Lung (tissue), 12 donors: ENCODE results near the gene XRN1. TPM values are rescaled to one million over a fixed set of nuclear protein-coding genes. Genes with fewer than 3 reads are reported as not detected.

Source experiments
- ATAC-seq: fragments of 200-7000 bp; cut with Tn5 transposase; one replicate; pipeline ENCODE4 v1.9.1; 2020; ENCODE audit warnings: moderate number of reproducible peaks; ENCODE audit not compliant: insufficient read depth, low FRiP score
- DNase-seq, 3 donors: peaks; one replicate each; pipeline ENCODE4 v3.0.0-alpha.2; 2013 to 2017
- H3K27ac ChIP-seq, 2 donors: one replicate each; pipeline ENCODE4 v1.5.1; 2013; ENCODE audit warnings: mild to moderate bottlenecking in 2 of 2, moderate library complexity in 2 of 2, control low read depth in 1 of 2, inconsistent platforms in 1 of 2, low read depth in 1 of 2, low read length in 1 of 2
- H3K27me3 ChIP-seq, 3 donors: one replicate each; pipeline ENCODE4 v1.5.1; 2013; ENCODE audit warnings: low read length in 2 of 3; ENCODE audit not compliant: control insufficient read depth in 3 of 3, insufficient read depth in 3 of 3
- H3K36me3 ChIP-seq, 4 donors: one replicate each; pipeline ENCODE4 v1.5.1; 2013; ENCODE audit warnings: low read length in 4 of 4, mild to moderate bottlenecking in 1 of 4, moderate library complexity in 1 of 4; ENCODE audit not compliant: control insufficient read depth in 4 of 4, insufficient read depth in 4 of 4
- H3K4me1 ChIP-seq, 5 donors: one replicate each; pipeline ENCODE4 v1.5.1; 2013; ENCODE audit warnings: low read length in 5 of 5, mild to moderate bottlenecking in 2 of 5, moderate library complexity in 1 of 5; ENCODE audit not compliant: control insufficient read depth in 5 of 5, insufficient read depth in 5 of 5
- H3K4me3 ChIP-seq: one replicate; pipeline ENCODE4 v1.5.1; 2013; ENCODE audit warnings: mild to moderate bottlenecking, control low read depth, moderate library complexity
- H3K9ac ChIP-seq, 2 donors: one replicate each; pipeline ENCODE4 v1.5.1; 2013; ENCODE audit warnings: low read length in 2 of 2, control low read depth in 1 of 2; ENCODE audit not compliant: insufficient read depth in 1 of 2
- H3K9me3 ChIP-seq, 4 donors: one replicate each; pipeline ENCODE4 v1.5.1; 2013; ENCODE audit warnings: low read length in 3 of 4, mild to moderate bottlenecking in 1 of 4, moderate library complexity in 1 of 4; ENCODE audit not compliant: control insufficient read depth in 4 of 4, insufficient read depth in 3 of 4
- CTCF ChIP-seq: IDR thresholded peaks from 2 replicates; pipeline ENCODE4 v1.5.1; 2012; ENCODE audit warnings: mild to moderate bottlenecking; ENCODE audit errors: control extremely low read depth, extremely low read depth
- WGBS, 2 donors: extraction: QIAGEN DNeasy Blood & Tissue Kit; methylation state at CpG; one replicate each; pipeline ENCODE4 v1.1.7; 2013; 5-methylcytosine and 5-hydroxymethylcytosine counted together
- polyA plus RNA-seq, 2 donors: library from polyadenylated mRNA; stranded (reverse); fragments of 200-250 nt; gene quantifications; one replicate each; pipeline ENCODE4 v1.2.1, GENCODE V29; 2013
- total RNA-seq, 2 donors: library from RNA; depleted of rRNA in 1 of 2; stranded (reverse); fragments of >200 nt in 1 of 2; gene quantifications; one replicate each; pipeline ENCODE4 v1.2.1, GENCODE V29; 2014 to 2021
- donor health status: control.
- donor health status: control.
- donor health status: Bipolar disorder and iron deficiency.
- donor health status: healthy.
- donor health status: DM: yes; HTN: yes; CAD: no.

The XRN1 gene
- total and polyA plus RNA-seq, 4 donors, result 4.9 to 147 (median 18.5) TPM

DNA sequence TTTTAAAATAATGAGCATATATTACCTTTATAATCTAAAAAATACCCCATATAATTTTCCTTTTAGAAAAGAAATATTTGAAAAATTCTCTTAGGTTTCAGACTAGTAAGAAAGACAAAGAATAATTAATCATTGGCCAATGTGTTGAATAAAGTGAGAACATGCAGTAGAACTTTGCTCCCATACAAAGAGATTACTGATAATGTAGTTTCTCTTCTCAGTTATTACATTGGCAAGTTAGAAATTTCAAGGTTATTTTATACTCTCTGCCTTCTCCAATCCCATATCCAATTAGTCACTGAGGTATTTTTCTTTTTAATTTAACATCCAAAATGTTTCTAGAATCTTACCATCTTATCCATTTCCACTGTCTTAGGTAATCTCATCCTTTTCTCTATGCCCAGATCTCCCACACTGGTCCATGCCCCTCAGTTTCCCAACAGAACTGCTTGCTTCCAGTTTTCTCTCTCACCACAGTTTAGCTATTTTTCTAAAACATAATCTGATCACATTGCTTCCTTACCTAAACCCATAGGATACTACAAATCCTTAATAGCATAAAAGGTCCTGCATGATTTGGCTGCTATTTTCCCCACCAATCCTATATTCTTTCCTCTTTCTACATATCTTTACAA lies 10.8 kb downstream of the XRN1 start:
- no peak overlapping the region for H3K27ac ChIP-seq
- no peaks in the 10 kb centered on the region for H3K27me3 ChIP-seq
- no peaks in the 10 kb centered on the region for H3K9me3 ChIP-seq
- H3K4me1 ChIP-seq, result peaks cover 0 to 2% (median 0%) of the 10 kb centered on the region in 5 donors
- DNase-seq (no peak), ATAC-seq (no peak)
- no peak overlapping the region for H3K4me3 ChIP-seq
- TF ChIP-seq CTCF, result no peak
- H3K36me3 ChIP-seq, result peaks cover 0 to 8% (median 4%) of the 10 kb centered on the region in 4 donors
- no peak overlapping the region for H3K9ac ChIP-seq

- 69 to 76% methylated on average over 4 of the region's 4 CpGs for WGBS, 2 donors
- H3K27ac ChIP-seq, result no peak overlapping the region
- no peak overlapping the region for H3K9ac ChIP-seq
- no peaks in the 10 kb centered on the region for H3K4me1 ChIP-seq
- no peaks in the 10 kb centered on the region for H3K9me3 ChIP-seq
- no peak overlapping the region for H3K4me3 ChIP-seq
- DNase-seq, result no peak
- no peak for TF ChIP-seq CTCF
- no peaks in the 10 kb centered on the region for H3K27me3 ChIP-seq
- H3K36me3 ChIP-seq, result peaks cover 9 to 17% (median 12%) of the 10 kb centered on the region in 4 donors
- no peak for ATAC-seq
Measured at GRCh38 chr3:142434503-142434902, 13.3 kb downstream of the XRN1 start.

DNA sequence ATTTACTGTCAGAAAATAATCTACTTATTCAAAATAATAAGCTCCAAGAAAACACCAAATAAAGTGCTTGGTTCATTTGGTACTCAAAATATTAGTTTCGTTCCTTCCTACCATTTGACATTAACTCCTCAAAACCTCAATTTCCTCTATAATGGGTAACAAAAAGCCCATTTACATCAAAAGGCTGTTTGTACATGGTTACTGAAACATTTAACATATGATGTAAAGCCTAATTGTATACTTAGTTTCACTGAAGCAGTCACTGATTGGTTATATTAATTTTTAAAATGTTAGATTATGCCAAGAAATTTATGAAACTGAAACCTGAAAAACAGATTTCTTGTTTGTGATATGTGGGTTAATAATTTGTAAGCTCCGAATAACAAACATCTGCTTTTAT lies 14.7 kb downstream of the XRN1 start:
- ATAC-seq (no peak), DNase-seq (no peak)
- WGBS, 2 donors, result 78 to 90% methylated on average over 2 of the region's 2 CpGs
- Histone ChIP-seq H3K4me3 (no peak overlapping the region), H3K36me3 (peaks cover 9 to 17% (median 14%) of the 10 kb centered on the region in 4 donors), H3K9me3 (no peaks in the 10 kb centered on the region), H3K4me1 (no peaks in the 10 kb centered on the region), H3K27ac (no peak overlapping the region), H3K27me3 (no peaks in the 10 kb centered on the region), H3K9ac (no peak overlapping the region)
- no peak for TF ChIP-seq CTCF

DNA sequence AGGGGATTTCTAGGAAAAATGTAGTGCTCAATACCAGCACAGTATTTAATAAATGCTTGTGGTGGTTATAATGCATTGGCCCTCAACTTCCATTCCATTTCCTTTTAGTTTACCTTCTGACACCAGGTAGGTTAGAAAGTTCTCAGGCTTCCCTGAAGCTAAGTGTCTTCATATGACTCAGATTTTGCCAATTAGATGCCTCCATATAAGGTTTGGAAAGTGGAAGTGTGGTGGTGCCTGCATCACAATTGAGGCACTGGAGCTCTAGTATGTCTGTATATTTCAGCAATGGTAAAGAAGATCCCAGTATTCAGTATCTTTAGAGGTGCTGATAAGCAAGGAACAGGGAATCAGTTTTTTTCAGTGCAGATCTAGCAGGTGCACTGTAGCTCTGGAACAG lies 18.3 kb downstream of the XRN1 start:
- ATAC-seq (no peak), DNase-seq (no peak)
- TF ChIP-seq CTCF, result no peak
- Histone ChIP-seq H3K4me3 (no peak overlapping the region), H3K27me3 (no peaks in the 10 kb centered on the region), H3K4me1 (no peaks in the 10 kb centered on the region), H3K27ac (no peak overlapping the region), H3K36me3 (peaks cover 9 to 19% (median 16%) of the 10 kb centered on the region in 4 donors), H3K9me3 (no peaks in the 10 kb centered on the region), H3K9ac (no peak overlapping the region)
